ENCODE measurements around the gene JAZF1.

The JAZF1 gene

GRCh38 chr7:28123752-28124151 lies 56.8 kb downstream of the JAZF1 start:
- intact Hi-C loops (cut with DNase I; ENCODE audit: low total_unique reads), result no loop called here
- Histone ChIP-seq H3K27me3 (no peaks in the 10 kb centered on the region), H3K4me3 (no peak overlapping the region), H3K27ac (no peak overlapping the region), H3K36me3 (no peaks in the 10 kb centered on the region), H3K4me1 (peaks cover 0 to 35% (median 13%) of the 10 kb centered on the region in 4 donors), H3K9me3 (no peaks in the 10 kb centered on the region)
- TF ChIP-seq, protein P1, sequence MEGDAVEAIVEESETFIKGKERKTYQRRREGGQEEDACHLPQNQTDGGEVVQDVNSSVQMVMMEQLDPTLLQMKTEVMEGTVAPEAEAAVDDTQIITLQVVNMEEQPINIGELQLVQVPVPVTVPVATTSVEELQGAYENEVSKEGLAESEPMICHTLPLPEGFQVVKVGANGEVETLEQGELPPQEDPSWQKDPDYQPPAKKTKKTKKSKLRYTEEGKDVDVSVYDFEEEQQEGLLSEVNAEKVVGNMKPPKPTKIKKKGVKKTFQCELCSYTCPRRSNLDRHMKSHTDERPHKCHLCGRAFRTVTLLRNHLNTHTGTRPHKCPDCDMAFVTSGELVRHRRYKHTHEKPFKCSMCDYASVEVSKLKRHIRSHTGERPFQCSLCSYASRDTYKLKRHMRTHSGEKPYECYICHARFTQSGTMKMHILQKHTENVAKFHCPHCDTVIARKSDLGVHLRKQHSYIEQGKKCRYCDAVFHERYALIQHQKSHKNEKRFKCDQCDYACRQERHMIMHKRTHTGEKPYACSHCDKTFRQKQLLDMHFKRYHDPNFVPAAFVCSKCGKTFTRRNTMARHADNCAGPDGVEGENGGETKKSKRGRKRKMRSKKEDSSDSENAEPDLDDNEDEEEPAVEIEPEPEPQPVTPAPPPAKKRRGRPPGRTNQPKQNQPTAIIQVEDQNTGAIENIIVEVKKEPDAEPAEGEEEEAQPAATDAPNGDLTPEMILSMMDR (IDR thresholded peaks at IDR 0.05), result no peak
- DNase-seq, result no peak

DNA sequence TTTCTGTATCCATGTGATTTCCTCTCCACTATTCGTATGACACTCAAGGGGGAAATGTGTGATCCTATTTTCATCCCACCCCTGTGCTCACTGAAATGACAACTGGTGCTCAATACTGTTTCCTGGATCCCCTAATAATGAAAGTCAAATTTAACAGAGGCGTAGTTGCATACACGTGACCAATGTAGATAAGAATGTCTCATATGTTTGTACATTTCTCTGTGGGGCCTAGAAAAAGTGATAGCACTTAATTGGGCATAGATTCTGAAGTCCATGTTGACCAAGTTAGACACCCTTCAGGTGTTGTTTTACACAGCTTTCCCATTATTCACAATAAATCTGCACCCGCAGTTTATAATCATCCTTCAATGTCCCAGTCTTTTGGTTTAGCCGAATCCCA lies 59.1 kb downstream of the JAZF1 start:
- Histone ChIP-seq H3K36me3 (no peaks in the 10 kb centered on the region), H3K4me1 (peaks cover 0 to 19% (median 9%) of the 10 kb centered on the region in 4 donors), H3K4me3 (no peak overlapping the region), H3K27ac (no peak overlapping the region), H3K27me3 (no peaks in the 10 kb centered on the region), H3K9me3 (no peaks in the 10 kb centered on the region)
- DNase-seq, result no peak
- TF ChIP-seq, protein P1 (IDR thresholded peaks at IDR 0.05), result no peak
- intact Hi-C loops (cut with DNase I; ENCODE audit: low total_unique reads), result no loop called here

- DNase-seq, result no peak
These were observed 64.6 kb downstream of the JAZF1 start for GRCh38 chr7:28116041-28116440.

GRCh38 chr7:28115261-28115660 lies 65.3 kb downstream of the JAZF1 start:
- intact Hi-C loops (cut with DNase I; ENCODE audit: low total_unique reads), result no loop called here
- Histone ChIP-seq H3K36me3 (no peaks in the 10 kb centered on the region), H3K9me3 (no peaks in the 10 kb centered on the region), H3K4me1 (peaks cover 0 to 11% (median 0%) of the 10 kb centered on the region in 4 donors), H3K27me3 (no peaks in the 10 kb centered on the region), H3K27ac (no peak overlapping the region), H3K4me3 (no peak overlapping the region)
- no peak for DNase-seq
- TF ChIP-seq, protein P1 (IDR thresholded peaks at IDR 0.05), result no peak

More at GRCh38 chr7:28116041-28116440, 64.6 kb downstream of the JAZF1 start:
- H3K27ac ChIP-seq, result no peak overlapping the region
- peaks cover 0 to 11% (median 0%) of the 10 kb centered on the region in 4 donors for H3K4me1 ChIP-seq
- H3K4me3 ChIP-seq, result no peak overlapping the region
- TF ChIP-seq, protein P1 (IDR thresholded peaks at IDR 0.05), result no peak
- H3K36me3 ChIP-seq, result no peaks in the 10 kb centered on the region
- H3K9me3 ChIP-seq, result no peaks in the 10 kb centered on the region
- intact Hi-C loops (cut with DNase I; ENCODE audit: low total_unique reads), result no loop called here
- no peaks in the 10 kb centered on the region for H3K27me3 ChIP-seq

DNA sequence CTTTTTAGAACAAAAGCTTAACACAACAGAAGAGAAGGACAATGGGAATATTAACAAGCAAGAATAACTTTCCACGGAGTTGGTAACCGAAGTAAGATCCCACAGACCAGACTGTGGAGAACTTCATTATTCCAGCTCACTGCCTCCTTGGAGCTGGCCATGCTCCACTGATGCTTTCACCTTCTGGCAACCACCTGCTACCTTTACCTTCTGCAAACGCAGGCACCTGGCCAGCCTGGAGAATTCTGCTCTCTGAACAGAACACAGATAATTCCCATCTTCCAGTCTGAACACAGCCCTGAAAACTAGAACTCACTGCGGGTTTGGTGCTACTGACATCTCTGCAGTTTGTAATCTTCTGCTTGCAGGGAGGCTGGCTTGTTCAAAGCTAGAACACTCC lies 66.5 kb downstream of the JAZF1 start:
- intact Hi-C loops (cut with DNase I; ENCODE audit: low total_unique reads), result no loop called here
- TF ChIP-seq, protein P1 (IDR thresholded peaks at IDR 0.05), result no peak
- Histone ChIP-seq H3K4me3 (no peak overlapping the region), H3K27ac (no peak overlapping the region), H3K27me3 (no peaks in the 10 kb centered on the region), H3K4me1 (peaks cover 0 to 11% (median 0%) of the 10 kb centered on the region in 4 donors), H3K36me3 (no peaks in the 10 kb centered on the region), H3K9me3 (no peaks in the 10 kb centered on the region)
- no peak for DNase-seq

Measured in tibial artery (tissue), 4 donors.